COLO668 (cell line): ENCODE results near the gene CRHR1.
"Not testable (repeated sequence)": the region's sequence is repeated elsewhere in the genome, so short reads cannot be mapped to it uniquely, and the experiment has no call there.

ENCODE experiments used
- DNase-seq: peaks from one replicate; lab custom pipeline; 2025; ENCODE audit not compliant: unreplicated experiment; lab: John Stamatoyannopoulos, UW

CRHR1 gene

GRCh38 chr17:45784293-45784740 lies at the start of gene CRHR1:
TSS of gene CRHR1 (plus strand) at chr17:45784320. CDS start at chr17:45784545, 225 bp downstream.
- DNase-seq, result no peak

DNA sequence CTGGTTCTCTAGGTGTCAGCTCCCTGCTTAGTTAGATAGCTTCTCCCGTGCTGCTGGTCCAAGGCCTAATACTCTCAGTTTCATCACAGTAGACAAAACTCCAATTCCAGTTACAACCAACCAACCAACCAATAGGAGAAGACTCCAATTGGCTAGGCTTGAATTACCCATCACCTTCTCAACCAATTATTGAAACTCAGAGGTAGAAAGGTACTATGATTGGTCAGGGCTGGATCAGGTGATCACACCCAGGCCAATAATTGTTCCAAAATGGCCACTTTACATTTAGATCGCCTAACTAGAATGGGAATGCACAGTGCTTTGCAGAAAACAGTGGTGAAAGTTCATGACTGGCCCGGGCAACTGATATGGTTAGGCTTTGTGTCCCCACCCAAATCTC lies 49.5 kb upstream of the CRHR1 start:
- DNase-seq, result no peak

GRCh38 chr17:45735488-45735887 lies 48.6 kb upstream of the CRHR1 start:
- no peak for DNase-seq

DNA sequence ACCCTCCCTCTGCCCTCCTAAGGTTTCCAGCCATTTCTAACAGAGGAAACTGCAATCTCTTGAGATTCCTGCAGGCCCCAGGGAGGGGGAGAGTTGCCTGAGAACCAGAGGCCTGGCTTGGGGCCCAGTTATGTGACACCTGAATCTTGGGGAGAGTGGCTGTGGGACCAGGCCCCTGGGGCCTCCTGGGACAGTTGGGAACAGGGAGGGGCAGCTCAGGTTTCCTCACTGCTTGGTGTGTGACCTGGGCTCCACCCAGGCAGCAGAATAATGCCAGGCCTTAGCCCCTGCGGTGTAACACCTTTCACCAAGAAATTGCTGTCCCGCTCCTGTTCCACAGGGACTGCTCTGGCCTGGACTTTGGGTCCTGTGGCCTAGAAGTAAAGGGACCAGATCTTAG lies 44.3 kb upstream of the CRHR1 start:
- no peak for DNase-seq

DNA sequence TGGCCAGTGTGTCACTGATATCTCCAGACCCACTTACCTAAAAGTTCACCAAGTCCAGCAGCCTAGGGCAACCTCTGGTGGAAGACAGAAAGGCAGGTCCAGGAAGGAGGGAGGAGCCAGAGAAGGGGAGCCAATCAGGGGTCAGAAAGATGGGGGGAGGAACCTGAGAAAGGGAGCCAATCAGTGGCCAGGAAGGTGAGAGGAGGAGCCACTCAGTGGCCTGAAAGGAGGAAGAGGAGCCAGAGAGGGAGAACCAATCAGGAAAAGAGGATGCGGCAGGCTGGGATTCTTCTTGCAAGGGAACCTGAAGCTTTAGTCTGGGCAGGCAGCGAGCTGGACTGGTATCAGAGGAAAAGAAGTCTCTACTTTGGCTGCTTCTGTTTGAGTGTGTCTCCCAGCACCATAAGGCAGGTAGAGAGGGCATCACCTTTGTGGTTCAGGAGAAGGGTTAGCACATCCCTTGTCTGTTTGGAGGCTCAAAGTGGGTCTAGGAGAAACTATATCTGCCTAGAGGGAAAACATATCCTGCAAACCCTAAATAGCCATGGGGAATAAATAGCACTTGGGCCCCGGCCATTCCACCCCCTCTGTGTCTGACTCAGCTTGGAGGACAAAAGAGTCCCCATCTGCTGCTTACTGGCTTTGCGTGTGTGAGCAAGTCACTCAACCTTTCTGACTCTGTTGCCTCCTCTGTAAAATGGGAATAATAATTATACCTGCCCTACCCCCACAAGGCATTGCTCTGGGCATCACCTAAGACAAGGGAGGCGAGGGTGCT lies 43.4 kb upstream of the CRHR1 start:
- peak; percentile 2 for DNase-seq

DNA sequence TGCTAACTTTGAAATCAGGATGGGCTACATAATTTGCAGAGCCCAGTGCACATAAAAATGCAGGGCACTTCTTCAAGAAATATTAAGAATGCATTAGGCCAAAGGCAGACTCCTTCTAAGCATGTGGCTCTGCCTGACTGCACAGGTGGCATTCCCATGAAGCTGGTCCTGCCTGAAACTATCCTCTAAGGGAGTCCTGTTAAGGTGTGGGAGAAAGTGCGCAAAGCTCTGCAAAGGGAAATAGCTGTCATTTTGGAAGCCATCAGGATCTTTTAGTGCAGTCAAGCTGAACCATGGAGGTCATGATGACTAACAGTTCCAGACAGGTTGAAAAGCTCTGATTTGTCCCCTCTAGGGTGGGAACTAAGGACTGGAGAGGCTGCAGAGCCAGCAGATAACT lies 41.9 kb upstream of the CRHR1 start:
- DNase-seq, result no peak

GRCh38 chr17:45743626-45744326 lies 40.3 kb upstream of the CRHR1 start:
- DNase-seq, result no peak

DNA sequence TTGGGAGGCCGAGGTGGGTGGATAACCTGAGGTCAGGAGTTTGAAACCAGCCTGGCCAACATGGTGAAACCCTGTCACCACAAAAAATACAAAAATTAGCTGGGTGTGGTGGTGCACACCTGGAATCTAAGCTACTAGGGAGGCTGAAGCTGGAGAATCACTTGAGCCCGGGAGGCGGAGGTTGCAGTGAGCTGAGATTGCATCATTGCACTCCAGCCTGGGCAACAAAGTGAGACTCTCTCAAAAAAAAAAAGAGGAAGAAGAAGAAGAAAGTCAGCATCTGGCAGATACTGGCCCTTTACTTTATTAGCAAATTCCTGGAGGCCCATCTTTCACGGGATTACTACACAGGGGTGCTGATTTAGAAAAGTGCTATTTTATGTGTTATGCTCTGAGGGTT lies 39.3 kb upstream of the CRHR1 start:
- not testable (repeated sequence) for DNase-seq

- no peak for DNase-seq
Measured at GRCh38 chr17:45745601-45746494, 38.3 kb upstream of the CRHR1 start.

DNA sequence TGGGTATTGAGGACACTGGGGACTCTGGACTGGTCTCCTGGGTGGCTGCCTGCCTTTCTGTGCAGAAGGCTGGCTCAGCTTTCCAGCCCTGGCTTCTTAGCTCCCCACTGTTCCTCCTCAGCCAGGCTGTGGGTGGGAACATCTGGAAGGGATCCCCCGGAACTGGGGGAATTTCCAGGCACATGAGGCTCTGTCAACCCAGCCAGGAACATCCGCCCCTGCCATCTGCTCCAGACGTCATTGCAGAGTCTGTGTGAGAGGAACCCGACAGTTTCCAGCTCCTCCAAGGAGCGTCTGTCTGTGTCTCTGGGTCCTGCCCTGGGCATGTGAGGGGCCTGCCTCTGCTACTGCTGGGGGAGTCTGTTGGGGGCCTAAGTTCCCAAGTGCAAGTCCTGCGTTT lies 36.2 kb upstream of the CRHR1 start:
- no peak for DNase-seq

DNA sequence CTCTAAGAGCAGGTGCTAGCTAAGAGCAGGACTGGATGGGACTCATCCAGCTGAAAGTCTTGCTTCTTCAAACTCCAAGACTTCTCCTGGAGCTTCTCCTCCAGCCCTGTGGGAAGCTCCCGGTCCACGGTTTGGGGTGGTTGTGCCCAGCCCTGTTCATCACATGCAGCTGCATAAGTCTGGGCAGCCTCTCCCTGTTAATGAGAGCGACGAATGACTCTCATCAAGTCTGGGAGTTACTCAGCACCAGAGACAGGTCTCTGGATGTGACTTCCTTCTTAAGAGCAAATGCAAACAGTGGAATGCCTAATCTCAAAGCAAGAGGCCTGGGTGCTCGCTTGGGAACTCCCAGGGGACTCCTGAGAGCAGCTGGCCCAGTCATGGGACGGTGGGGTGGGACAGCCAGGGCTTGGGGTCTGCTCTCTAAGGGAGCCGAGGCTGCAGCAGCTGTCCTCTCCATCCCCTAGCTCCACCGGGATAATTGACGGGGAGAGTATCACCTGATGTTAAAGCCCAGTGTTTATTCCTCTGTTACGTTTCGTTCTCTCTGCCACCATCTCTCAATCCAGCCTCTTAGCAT lies 35.3 kb upstream of the CRHR1 start:
- no peak for DNase-seq

DNA sequence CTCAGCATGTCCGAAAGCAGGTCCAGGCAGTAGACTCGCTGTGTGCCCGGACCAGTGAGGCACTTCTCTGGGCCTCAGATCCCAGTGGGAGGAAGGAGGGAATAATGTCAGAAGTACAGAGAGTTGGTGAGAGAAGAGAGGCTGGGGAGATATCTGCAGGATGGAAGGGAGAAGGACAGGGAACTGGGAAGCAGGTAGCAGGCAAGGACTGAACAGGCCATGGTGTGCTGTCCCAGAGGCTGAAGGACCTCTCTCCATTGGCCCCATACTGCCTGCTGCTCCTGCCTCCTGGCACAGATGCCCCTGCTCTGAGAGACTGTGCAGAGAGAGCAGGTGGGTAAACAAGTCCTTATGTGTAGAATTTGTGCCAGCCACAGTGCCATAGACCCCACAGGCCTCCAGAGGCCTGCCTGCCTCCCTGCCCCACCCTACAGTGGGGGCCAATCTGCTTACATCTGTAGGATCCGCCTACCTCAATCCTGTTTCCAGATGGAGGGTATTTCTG lies 34.2 kb upstream of the CRHR1 start:
- no peak for DNase-seq

DNA sequence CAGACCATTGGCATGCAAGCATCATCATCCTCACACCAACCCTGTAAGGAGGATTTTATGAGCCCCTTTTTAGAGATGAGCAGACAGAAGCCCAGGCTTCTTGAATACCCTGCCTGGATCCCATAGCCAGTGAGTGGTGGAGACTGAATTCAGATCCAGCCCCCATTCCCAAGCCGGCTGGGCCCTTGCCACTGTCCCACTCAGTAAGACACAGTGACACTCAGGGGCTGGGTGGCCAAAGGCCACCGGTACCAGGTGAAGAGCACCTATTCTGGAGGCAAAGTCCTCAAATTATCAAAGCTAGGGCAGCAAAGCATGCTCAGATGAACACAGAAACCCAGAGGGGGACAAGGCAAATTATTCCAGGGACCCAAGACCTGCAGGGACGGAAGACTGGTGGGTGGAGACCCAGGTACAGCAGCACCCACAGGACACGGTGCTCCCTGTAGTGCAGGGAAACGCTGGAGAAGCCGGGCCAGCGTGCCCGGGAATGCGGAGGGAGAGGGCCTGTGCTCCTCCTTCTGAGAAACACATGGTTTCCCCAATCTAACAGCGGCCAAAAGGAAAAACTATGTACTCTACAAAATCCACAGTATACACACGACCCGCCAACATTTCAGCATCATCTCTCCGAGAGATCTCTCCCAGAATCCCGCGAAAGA lies 33.2 kb upstream of the CRHR1 start:
- DNase-seq, result no peak

DNA sequence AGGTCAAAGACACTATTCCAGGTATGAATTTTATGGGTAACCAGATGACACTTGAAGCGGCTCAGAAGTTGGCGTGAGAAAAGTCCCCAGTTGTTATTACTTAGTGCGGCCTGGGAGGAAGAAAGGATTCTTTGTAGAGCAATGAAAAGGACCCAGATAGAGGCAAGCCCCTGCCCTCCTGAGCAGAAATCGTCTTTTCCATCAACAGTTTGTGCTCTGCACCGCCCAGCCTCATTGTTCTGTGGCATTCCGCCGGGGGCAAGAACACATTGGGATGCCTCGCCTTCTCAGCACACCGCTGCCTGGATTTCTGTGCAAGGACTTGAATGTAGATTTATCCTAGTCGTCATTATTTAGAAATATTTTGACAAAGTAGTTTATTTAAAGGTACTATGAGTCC lies 32.7 kb upstream of the CRHR1 start:
- DNase-seq, result no peak

- DNase-seq, result no peak
Measured at GRCh38 chr17:45752246-45752645, 31.9 kb upstream of the CRHR1 start.

DNA sequence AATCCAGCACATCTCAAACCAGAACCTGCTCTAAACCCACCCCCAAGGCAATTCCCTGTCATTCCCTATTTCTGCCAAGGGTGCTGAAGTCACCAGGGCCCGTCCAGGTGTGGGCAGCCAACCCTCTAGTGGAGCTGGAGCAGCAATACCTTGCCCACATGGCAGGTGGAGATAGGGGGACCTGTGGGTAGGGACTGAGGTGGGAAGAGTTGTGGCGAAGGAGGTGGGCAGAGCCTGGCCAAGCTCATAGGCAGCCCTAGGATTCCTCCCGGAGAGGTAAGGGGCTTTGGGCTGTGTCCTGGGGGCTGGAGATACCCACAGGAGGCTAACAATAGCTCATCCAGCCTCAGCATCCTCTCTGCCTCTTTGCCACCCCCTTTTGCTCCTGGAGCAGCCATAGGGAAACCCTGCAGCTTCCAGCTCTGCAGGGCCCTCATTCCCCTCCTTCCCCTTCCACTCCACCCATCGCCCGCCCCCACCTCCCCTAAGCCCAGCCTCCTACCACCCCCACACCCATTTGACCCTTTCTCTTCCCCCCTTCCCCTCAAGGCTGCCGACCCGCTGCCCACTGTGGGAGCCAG lies 30.4 kb upstream of the CRHR1 start:
- DNase-seq, result no peak

DNA sequence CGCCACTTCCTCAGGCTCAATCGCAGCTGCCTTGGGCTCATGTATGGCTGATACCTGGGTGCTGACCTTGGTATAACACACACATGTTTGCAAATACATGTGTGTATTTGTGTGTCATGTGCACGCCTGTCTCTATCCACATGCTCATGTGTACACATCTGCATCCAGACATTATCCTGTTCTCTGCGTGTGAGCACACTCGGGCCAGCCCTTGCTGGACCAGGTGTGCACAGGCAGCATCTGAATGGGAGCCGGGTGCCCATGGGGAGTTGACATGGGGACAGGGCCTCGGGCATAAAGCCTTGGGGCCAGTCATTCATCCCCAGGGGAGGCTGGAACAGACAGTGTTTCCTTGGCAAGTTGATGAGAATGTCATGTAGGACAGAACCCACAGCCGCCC lies 29.1 kb upstream of the CRHR1 start:
- DNase-seq, result no peak

DNA sequence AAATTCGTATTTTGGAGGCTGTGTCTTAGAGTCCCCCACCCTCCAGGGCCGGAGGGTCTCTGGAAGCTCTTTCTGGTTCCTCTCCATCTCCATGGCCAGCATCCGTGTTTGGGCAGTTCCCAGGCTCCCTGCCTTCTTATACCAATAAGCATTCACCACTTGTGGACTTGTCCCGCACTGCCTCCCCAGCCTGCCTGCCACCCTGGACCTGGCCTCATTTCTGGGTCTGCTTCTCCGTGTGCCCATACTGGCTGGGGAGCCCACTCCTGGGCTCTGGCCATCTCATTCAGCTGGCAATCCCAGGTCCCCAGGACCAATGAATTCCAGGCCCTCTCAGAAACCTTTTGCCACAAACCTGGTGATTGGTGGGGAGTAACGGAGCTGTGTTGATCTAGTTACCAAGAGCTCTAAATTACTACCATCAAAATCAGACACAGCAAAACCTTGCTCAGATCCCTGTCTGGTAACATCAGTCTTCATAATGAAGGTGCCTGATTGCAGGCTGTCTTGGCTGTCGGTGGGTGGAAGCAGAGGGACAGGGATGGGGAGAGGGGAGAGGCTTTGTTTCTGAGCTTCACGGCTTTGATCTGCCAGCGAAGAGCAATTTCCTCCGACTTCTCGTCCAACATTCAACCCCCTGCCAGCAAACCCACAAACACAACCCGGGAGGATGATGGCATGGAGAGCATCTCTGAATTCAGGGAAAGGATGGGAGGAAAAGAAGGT lies 27.7 kb upstream of the CRHR1 start:
- DNase-seq, result no peak

DNA sequence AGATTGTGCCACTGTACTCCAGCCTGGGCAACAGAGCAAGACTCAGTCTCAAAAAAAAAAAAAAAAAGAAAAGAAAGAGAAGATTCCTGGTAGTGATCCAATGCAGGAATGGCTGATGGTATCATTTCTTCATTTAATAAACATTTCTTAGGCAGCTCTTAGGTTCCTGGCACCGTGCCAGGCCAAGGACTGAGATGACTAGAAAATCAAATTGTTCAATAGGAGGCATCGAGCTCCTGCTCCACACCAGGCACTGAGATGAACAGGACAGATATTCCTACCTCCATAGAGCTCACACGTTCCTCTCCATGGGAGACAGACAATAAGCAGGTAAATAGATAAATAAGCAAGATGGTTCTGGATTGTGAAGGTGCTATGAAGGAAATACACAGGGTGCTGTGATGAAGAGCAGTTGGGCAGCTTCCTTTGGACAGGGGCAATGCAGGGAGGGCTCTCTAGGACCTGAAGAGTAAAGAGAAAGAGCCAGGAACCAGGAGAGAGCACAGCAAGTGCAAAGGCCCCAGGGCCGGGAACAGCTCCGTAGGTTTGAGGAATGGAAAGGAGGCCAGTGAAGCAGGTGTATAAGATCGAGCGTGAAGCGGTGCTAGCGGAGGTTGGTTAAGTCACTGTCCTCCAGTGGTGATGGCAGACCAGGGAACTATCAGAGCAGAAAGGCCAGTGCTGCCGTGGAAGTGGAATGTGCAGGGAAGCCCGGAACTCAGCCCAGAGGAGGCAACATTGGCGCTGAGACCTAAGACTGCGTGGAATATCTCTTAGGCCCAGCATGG lies 26.5 kb upstream of the CRHR1 start:
- no peak for DNase-seq
